ENCODE measurements around the gene GPR84.
"Not testable (repeated sequence)": the region's sequence is repeated elsewhere in the genome, so short reads cannot be mapped to it uniquely, and the experiment has no call there.

The GPR84 gene

GRCh38 chr12:54356228-54356627 is 8.1 kb downstream of the GPR84 start:
- no peak for DNase-seq (ENCODE audit: low read depth)

DNA sequence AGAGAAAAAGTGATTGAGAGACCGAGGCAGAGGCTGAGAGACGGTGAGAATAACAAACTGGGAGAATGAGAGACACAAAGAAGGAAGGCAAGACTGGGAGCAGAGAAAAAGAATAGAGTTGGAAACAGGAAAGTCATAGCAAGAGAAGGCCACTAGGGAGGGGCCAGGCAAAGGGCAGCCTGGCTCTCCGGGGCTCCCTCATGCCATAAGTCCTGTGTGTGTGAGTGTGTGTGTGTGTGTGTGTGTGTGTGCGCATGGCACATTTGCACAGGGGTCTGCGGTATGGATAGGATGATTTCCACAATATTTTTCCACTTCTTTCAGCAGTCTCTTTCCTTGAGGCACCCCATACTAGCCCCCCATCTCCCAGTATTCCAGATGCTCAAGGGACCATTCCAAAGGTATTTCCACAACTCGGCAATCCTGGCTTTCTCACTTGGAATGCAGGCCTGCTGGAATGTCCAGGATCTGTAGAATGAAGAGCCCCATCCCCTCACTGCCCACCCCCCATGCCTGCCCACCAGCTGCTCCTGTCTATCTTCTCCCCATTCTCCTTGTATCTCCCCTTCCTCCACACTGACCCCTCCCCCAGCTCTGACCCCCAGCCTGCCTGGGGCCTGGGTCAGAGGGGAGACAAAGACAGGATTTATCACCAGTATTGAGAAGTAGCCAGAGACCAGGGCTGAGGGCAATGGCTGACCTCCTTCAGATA is 9.0 kb downstream of the GPR84 start:
- no peak for DNase-seq (ENCODE audit: low read depth)

DNA sequence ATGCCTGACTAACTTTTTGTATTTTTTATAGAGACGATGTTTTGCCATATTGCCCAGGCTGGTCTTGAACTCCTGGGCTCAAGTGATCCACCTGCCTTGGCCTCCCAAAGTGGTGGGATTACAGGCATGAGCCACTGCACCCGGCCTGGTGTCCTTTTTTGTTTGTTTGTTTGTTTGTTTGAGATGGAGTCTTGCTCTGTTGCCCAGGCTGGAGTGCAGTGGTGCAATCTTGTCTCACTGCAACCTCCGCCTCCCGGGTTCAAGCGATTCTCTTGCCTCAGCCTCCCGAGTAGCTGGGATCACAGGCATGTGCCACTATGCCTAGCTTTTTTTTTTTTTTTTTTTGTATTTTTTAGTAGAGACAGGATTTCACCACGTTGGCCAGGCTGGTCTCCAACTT is 10.0 kb downstream of the GPR84 start:
- not testable (repeated sequence) for DNase-seq (ENCODE audit: low read depth)

- DNase-seq (ENCODE audit: low read depth): no peak
Measured at GRCh38 chr12:54352891-54353874, 11.1 kb downstream of the GPR84 start.

- DNase-seq (ENCODE audit: low read depth): peak; percentile 19
Measured at GRCh38 chr12:54352022-54352531, 12.2 kb downstream of the GPR84 start.

DNA sequence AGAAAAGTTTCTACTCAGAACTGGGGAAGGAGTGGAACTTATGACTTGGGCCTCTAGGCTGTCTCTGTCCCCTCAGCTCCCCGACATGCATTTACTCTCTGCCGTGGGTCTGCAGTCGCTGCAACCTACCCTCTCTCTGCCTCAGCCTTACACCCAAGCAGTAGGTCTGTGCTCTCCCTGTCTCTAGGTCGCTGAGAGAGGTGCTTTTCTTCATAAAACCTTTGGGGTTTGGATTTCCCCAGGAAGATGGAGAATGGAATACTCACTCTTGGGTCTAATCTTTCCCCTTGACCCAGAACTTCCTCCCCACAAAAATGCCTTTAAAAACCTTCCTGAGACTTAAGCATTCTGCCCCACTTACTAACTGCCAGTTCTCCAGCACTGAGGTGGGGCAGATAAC is 12.9 kb downstream of the GPR84 start:
- no peak for DNase-seq (ENCODE audit: low read depth)

DNA sequence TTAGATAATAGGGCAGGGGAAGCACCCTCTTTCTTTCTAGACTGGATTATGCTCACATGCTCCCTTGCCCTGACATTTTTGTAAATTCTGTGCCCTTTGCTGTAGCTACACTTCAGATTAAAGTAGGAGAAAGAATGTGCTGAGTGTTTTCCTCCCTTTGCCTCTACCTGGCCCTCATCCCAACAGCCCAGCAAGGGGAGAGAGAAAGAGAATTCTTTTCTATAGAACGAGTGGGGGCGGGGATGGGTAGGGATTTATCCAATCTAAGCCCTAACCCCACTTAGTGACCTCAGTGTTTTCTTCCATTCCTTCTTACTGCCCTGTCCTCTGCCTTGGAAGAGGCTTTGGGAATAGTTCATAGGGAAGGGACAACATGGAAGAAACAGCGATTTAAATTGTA is 13.5 kb downstream of the GPR84 start:
- DNase-seq (ENCODE audit: low read depth): no peak

DNA sequence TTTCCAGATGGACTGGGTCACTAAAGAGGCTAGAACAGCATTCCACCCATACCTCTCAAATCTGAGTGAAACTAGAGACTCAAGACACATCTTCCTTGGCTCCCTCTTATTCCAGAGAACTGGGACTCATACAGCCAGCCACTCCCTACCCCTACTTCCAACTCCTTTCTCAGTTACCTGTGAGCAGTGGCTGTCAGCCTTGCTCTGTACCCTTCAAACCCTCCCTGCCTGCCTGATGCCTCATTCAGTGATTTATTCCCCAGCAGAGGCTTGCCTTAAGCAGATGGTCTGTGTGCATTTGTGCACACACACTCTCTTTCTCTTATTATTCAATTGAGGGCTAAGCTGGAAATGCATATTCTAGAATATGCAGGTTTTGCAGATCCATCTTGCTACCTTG is 14.6 kb downstream of the GPR84 start:
- no peak for DNase-seq (ENCODE audit: low read depth)

DNA sequence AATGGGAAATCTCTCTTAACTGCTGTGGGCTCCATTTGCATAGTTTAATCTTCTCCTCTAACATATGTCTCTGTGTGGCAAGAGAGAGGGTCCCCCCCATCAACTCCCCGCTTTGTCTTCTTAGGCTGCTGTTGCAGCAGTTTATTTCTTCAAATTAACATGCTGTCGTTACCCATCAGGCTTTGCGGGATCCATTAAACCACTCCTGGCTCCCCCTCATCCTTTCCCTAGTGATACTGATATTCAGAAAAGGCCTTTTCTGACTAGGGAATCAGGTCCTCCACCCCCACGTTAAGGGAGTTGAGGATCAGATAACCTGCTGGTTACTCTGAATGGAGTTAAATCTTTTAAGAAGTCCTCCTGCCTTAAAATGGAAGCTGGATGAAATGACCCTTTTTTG is 15.2 kb downstream of the GPR84 start:
- DNase-seq (ENCODE audit: low read depth): no peak

DNA sequence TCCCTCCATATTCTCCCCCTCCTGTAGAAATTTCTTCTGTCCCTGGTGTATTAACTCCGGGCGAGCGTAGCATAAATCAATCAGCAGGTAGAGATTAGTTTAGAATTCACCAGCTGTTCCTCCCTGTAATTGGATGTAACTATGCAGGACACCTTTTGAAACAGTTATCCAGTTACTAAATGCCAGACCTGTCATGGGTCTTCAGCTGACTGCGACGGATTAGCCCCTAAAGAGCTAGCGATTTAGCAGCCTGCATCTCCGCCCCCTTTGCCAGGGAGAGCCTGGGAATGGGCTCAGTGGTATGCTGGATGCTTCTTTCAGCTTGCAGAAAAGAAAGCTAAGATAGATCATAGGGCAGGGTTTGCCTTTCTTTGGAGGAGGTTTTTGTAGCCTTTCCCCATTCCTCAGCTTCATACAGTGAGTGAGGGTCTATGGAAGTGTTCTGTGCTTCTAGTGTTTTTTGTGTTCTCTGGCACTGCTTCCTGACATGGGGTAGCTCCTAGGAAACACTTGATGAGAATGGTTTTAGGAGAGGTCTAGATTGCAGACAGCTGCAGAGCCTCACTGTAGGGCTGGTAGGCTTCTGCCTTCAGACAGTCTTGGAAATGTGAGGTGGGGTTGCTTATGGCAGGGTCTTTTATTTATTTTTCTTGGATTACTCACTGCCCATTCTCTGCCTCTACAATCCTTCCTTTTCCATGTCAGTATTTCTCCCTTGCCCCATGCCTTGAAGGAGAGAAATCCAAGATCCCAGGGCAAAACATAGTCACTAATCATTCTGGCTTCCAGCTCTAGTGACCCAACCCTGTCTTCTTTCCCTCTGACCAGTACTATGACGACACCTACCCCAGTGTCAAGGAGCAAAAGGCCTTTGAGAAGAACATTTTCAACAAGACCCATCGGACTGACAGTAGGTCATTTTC is 22.6 kb downstream of the GPR84 start:
- DNase-seq (ENCODE audit: low read depth): no peak

DNA sequence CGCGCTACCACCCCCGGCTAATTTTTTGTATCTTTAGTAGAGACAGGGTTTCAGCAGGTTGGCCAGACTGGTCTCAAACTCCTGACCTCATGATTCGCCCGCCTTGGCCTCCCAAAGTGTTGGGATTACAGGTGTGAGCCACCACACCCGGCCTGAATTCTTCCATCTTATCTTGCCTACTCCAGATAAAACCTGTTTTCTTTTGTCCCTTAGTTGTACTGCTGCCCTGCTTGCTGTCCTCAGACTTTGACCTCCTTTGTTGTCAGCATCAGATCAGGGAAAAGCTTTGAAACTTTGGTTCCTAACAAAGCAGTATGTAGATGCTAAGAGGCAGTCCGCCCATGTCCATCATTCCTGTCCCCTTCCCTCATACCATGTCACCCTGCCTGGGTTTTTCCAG is 23.4 kb downstream of the GPR84 start:
- DNase-seq (ENCODE audit: low read depth): no peak

GRCh38 chr12:54338698-54339296 is 25.5 kb downstream of the GPR84 start:
- no peak for DNase-seq (ENCODE audit: low read depth)

DNA sequence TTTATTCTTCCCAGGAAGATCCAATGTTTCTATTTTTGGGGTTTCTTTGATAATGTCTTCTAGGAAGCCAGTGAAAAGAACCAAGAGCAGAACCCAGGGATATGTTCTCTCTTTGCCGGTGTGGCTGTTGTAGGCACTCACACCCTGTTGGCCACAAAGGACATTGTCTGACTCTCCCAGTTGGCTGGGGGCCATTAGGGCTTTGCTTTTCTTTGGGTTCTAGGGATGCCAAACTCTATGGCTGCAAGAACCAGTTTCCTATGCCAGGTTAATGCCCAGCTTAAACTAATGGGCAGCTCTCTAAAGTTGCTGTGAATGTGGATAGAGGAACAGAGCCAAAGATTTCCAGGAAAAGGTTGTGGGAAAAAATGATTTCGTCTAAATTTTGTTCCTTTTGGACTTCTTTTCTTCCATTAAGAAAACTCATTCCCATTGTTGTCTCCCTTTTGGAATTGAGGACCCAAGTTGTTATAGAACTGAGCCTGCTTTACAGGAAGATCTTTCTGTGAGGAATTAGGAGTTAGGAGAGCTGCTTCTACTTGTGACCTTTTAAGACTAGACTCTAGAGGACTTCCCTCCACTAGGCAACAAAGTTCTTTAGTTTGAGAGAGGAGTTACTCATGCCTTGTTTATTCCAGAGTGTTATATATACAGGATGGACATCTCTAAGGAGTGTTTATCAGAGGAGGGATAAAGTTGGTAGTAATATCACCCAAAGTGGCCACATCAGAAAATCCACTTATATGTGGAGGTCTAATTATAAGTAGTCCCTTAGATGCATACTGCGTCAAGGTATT is 26.2 kb downstream of the GPR84 start:
- no peak for DNase-seq (ENCODE audit: low read depth)

- no peak for DNase-seq (ENCODE audit: low read depth)
Measured at GRCh38 chr12:54337280-54337842, 26.9 kb downstream of the GPR84 start.

DNA sequence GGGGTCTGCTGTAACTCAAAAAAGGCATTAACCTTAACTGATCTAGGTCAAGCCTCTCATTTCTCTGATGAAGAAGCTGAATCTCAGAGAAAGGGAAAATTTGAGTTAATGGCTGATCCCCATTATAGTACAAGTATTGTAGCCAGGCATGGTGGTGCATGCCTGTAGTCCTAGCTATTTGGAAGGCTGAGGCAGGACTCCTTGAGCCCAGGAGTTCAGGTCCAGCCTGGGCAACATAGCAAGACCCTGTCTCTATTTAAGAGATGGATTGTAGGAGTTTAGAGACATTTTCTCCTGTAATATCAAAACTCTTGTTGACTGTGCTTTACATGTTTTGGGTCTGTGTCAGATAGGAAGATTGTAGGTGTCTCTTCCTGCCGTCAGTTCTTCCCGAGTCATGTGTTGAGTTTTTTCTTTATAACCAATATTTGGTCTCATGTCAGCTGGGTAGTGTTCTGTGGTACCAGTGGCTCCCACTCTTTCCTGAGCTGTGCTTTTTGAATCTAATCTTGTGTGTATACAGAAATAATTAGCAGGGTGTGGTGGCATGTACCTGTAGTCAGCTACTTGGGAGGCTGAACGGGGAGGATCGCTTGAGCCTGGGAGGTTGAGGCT is 30.8 kb downstream of the GPR84 start:
- no peak for DNase-seq (ENCODE audit: low read depth)

GRCh38 chr12:54331461-54331860 is 32.8 kb downstream of the GPR84 start:
- DNase-seq (ENCODE audit: low read depth): no peak

DNA sequence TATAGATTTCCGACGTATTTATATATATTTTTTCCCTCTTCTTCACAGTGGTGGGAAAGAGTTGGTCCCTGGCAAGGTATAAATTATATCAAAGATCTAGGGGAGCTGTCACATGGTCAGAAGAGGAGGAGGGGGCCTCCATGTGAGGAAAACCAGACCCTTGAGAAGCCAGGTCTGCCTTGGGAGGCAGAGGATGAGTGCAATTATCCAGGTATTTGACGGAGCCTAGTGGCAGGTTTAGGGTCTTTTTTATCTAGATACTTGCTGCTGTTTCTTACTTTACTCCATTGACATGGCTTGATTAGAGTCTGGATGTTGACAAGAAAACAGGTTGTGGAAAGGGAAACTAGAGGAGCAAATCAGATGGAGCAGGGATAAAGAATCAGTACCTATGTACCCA is 33.8 kb downstream of the GPR84 start:
- DNase-seq (ENCODE audit: low read depth): no peak

- no peak for DNase-seq (ENCODE audit: low read depth)
Measured at GRCh38 chr12:54329759-54330158, 34.5 kb downstream of the GPR84 start.

GRCh38 chr12:54328595-54329337 is 35.5 kb downstream of the GPR84 start:
- no peak for DNase-seq (ENCODE audit: low read depth)
